GM18520 (cell line): ENCODE data around the gene FOXP1.

ENCODE experiments used
- ATAC-seq: cut with Tn5 transposase; IDR thresholded peaks from one replicate; pipeline ENCODE4 v1.9.1; 2021; ENCODE audit not compliant: unreplicated experiment

FOXP1 gene

GRCh38 chr3:71288269-71288930 is 295.1 kb downstream of the FOXP1 start:
- no peak for ATAC-seq

- ATAC-seq = no peak
Observed at GRCh38 chr3:71285086-71285485, 298.4 kb downstream of the FOXP1 start.

- ATAC-seq = no peak
Observed at GRCh38 chr3:71282976-71283375, 300.6 kb downstream of the FOXP1 start.

DNA sequence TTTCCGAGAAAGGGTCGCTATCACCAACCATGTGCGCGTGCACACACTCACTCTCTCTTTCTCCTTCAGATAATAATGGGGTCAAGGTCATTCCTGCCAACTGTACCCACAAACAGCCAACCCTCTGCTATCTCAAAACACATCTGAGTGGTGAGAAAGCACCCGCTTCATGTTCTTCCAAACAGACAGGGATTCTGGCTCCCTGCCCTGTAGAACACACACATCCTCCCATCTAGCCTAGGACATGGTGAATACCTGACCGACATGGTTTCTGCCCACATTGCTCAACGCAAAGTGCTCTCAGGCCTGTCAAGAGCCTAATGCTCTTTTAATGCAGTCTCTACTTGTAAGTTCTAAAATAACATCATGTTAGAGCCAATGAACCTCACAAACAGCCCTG is 302.2 kb downstream of the FOXP1 start:
- no peak for ATAC-seq

DNA sequence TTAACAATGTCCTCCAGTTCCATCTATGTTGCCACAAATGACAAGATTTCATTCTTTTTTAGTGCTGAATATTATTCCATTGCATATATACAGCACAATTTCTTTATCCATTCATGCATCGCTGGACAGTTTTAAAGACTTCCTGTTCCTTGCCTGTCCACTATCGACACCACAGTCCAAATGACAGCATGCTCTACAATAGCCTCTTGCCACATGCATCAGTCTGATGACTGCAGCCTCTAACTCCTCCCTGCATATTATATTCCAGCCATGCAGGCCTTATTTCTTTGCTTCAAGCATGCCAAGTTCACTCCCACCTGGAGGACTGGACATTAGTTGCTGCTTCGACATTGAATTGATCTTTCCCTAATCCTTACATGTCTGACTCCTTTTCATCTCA is 306.2 kb downstream of the FOXP1 start:
- no peak for ATAC-seq

GRCh38 chr3:71276531-71276930 is 307.0 kb downstream of the FOXP1 start:
- ATAC-seq = no peak

DNA sequence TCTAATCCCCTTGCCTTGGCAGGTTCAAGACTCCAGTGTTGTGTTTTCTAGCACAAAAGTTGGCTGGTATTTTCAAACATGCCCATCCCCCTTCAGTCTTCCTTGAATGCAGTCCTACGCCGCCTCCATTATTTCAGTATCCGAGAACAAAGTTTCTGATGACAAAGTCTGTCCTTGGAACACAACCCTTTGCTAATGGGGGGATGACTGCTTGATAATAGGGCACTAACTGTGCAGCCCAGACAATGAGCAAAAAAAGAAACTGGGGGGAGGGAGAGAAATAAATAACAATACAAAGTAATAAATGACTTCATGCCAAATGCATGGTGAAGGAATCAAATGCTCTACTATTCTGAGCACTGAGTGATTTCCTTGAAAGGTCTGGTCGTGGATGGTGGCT is 310.1 kb downstream of the FOXP1 start:
- no peak for ATAC-seq

DNA sequence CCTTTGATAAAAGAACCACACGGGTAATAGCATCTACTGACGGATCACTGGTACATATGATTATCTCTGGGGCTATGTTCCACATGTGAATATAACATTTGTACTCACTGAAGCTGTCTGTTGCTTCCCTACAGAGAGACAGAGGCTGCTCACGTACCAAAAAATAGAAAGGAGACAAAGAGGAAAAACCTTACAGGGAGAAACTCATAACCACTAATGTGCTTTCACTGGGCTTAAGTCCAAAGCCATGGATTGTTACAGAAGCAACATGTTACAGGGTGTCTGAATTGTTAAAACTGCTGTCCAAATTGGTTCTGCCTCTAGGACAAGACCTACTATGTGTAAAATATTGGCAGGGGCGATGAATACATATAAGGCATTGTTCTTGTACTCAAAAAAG is 311.9 kb downstream of the FOXP1 start:
- no peak for ATAC-seq

- ATAC-seq = no peak
Observed at GRCh38 chr3:71269906-71270305, 313.6 kb downstream of the FOXP1 start.

- ATAC-seq = no peak
Observed at GRCh38 chr3:71268462-71268999, 315.0 kb downstream of the FOXP1 start.

DNA sequence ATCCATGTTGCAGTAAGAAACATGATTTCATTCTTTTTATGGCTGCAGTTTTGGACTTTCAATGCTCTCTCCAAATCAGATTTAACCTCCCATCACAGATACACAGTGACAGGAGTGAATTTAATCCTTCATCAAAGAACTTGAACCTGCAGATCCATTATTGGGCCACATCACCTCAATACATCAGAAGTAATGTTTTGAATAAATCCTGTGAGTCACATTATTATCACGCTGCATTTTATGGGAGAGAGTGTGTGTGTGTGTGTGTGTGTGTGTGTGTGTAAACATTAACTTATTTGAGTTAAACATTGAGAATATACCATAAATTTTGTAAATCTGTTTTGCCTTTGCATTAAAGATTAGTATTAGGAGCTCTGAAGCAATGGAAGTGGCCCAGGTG is 316.7 kb downstream of the FOXP1 start:
- no peak for ATAC-seq

- ATAC-seq = no peak
Observed at GRCh38 chr3:71265365-71265915, 318.1 kb downstream of the FOXP1 start.

- no peak for ATAC-seq
Observed at GRCh38 chr3:71264840-71265239, 318.7 kb downstream of the FOXP1 start.

DNA sequence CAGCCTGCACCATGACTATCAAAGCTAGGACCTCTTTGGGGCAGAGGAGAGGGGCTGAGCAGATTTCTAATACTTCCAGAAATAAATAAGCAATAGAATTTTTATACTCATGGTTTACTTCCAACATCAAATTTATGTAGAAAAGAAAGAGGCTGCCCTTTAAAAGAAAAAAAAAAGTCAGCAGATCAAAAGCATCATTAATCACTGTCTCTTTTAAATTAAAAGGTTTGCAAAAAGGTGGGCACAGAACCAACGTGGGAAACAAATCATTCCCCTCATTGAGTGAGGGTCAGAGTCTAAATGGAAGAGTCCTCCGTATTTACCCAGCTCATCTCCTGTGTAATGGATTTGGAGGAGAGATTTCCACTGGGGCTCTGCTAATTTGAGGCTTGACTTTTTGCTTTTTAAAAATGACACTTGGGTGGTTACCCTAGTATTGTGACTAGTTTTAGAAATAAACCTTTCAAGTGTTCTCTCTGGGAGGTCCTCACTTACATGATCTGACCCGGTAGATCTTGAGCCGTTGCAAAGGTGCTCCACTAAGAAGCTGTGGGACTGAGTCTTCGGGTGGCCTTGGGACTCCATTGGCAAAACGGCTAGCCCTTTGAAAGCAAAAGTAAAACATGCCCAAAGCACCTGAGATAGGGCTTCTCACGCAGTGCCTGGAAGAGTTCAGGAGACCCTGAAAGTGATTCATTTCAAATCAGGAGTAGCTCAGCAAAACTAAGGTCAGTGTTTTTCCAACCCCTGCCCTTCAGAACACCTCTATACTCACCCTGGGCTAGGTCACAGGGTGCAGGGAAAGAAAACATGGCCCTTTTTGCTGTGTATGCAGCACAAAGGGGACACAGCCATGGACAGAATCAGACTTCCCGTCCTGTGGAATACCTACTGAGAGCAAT is 320.9 kb downstream of the FOXP1 start:
- no peak for ATAC-seq

DNA sequence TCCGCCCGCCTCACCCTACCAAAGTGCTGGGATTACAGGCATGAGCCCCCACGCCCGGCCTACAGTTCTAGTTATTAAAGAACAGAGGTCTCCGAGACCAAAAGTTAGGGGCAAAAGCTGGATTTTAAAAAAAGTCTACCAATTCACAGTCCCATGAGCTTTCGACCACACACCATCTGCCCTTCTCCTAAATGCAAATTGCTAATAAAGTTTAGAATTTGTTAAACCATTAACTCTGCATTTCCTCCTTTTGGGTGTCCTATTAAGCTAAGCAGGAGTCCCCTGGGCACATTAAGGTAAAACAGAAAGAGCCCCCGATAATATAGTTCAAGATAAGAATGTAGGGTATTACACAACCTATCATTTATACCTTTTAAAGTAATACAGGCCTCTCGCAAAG is 322.7 kb downstream of the FOXP1 start:
- ATAC-seq = no peak

DNA sequence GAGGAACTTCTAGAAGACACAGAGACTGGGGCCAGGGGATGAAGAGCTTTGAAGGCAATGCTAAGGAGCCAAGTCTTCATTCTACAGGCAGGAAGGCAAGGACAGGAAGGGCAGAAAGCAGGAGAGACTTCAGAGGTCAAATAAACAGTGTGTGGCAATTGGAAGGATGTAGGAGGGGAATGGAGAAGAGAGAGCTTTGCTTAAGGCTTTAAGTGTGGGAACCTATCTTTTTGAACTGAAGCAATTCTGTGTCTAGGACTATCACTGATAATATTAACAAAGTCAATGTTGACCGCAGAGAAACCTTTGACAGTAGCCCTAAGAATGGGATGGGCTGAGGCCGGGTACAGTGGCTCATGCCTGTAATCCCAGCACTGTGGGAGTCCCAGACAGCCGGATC is 325.0 kb downstream of the FOXP1 start:
- no peak for ATAC-seq

- ATAC-seq = no peak
Observed at GRCh38 chr3:71258116-71258515, 325.4 kb downstream of the FOXP1 start.

- ATAC-seq = no peak
Observed at GRCh38 chr3:71255498-71255897, 328.0 kb downstream of the FOXP1 start.

DNA sequence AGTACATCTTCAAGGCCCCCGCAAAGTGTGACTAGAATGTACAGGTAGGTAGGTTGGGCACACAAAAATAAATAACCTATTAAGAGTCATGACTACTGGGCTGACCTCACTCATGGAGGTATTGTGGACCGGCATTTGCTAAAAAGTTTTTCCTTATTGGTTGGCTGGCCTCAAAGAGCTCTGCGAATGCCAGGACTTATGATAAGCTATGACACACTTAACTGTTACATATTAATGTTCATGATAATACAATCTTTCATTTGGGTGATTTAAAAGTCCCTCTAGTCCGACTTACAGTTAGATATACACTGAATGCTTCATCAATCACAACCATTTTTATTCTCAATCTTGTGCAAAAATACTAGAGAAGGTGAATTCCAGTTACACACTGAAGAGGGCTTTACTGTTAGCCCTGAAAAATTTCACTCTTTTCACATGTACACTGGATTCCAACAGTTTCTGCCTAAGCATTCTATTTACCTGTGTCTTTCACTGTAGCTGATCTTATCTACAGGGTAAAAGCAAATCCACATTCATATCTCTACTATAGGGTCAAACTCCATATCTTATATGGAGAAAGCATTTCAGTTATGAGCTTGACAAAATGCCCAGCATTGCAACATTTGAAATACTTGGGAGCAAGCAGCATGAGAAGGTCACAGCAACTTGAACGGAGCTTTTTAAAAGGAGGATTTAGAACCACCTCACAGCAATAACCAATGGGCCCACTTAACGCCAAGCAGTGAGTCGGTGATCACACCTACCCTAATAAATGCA is 329.1 kb downstream of the FOXP1 start:
- no peak for ATAC-seq

- no peak for ATAC-seq
Observed at GRCh38 chr3:71253169-71253568, 330.4 kb downstream of the FOXP1 start.

DNA sequence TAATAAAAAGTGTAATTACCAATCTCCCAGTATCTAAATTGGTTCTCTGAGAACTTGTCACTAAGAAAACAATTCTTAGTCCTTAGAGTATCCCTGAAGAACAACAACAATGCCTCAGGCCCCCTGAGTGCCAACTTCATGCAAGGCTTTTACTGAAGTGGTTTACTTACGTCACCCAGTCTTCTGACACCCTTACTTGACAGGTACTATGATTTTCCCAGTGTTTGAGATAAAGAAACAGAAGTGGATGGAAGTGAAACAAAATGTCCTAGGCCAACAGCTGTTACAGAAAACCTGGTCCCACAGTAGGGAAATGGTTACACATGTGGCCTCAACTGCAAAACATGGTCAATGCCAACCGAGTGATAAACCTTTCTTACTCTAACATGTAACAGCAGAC is 331.1 kb downstream of the FOXP1 start:
- ATAC-seq = no peak
